H1 (cell line): ENCODE measurements around the gene HPD. TPM values are rescaled to one million over a fixed set of nuclear protein-coding genes. Genes with fewer than 3 reads are reported as not detected.

ENCODE experiments used
- CTCF ChIA-PET: fragments of 300-600 bp; sonication (Branson Sonifier 250); formaldehyde crosslinking; loops from one replicate; lab custom pipeline; 2021; ENCODE audit not compliant: partially characterized antibody; lab: Charles Lee
- POLR2A ChIA-PET: fragments of 300-600 bp; sonication (Branson Sonifier 250); formaldehyde crosslinking; loops from one replicate; lab custom pipeline; 2021; ENCODE audit warnings: inconsistent platforms; ENCODE audit not compliant: partially characterized antibody; lab: Charles Lee
- DNase-seq, 2 experiments: peaks; one replicate each; pipeline versions ENCODE4 v3.0.0 to v3.0.0-alpha.2; 2010 to 2022; ENCODE audit warnings: low spot score in 2 of 2, low read depth in 1 of 2, mixed read lengths in 1 of 2
- FAIRE-seq: peaks from 2 replicates; lab custom pipeline; 2011; peaks lifted over from hg19 to GRCh38; lab: Jason Lieb, UNC
- H2AFZ ChIP-seq: 2 replicates; pipeline ENCODE4 v1.8.1; 2012; ENCODE audit warnings: low read length, inconsistent platforms
- H2AK5ac ChIP-seq: 2 replicates; pipeline ENCODE4 v1.6.1; 2013; ENCODE audit warnings: low read depth, low read length
- H2BK120ac ChIP-seq: replicated peaks from 2 replicates; pipeline ENCODE3; 2013; ENCODE audit warnings: low read depth, low read length, inconsistent platforms
- H2BK12ac ChIP-seq: 2 replicates; pipeline ENCODE4 v1.6.1; 2013; ENCODE audit warnings: low read depth, low read length
- H2BK15ac ChIP-seq: 2 replicates; pipeline ENCODE4 v1.6.1; 2013; ENCODE audit warnings: low read length
- H2BK20ac ChIP-seq: 2 replicates; pipeline ENCODE4 v1.6.1; 2013; ENCODE audit warnings: low read length
- H2BK5ac ChIP-seq: 2 replicates; pipeline ENCODE4 v1.6.1; 2013; ENCODE audit warnings: low read depth, low read length
- H3K14ac ChIP-seq: 2 replicates; pipeline ENCODE4 v1.6.1; 2013; ENCODE audit warnings: inconsistent platforms; ENCODE audit not compliant: insufficient read length
- H3K18ac ChIP-seq: 2 replicates; pipeline ENCODE4 v1.6.1; 2013; ENCODE audit warnings: low read length; ENCODE audit errors: extremely low read depth
- H3K23ac ChIP-seq: 2 replicates; pipeline ENCODE4 v1.6.1; 2013; ENCODE audit warnings: inconsistent platforms; ENCODE audit not compliant: insufficient read length
- H3K23me2 ChIP-seq: 2 replicates; pipeline ENCODE4 v1.6.1; 2013; ENCODE audit warnings: low read depth, low read length
- H3K27ac ChIP-seq: 2 replicates; pipeline ENCODE4 v1.6.1; 2011; ENCODE audit warnings: low read depth, low read length, inconsistent platforms
- H3K27me3 ChIP-seq, 4 experiments: replicated peaks in 1 of 4; 1 replicate in 1 of 4; 2 replicates in 3 of 4; pipeline versions ENCODE4 v1.6.1 to v1.8.1; 2011 to 2013; ENCODE audit warnings: low read length in 3 of 4, mild to moderate bottlenecking in 3 of 4, inconsistent platforms in 2 of 4, mixed read lengths in 2 of 4, moderate library complexity in 1 of 4; ENCODE audit not compliant: control insufficient read depth in 3 of 4, insufficient read depth in 3 of 4; ENCODE audit errors: extremely low read depth in 1 of 4
- H3K36me3 ChIP-seq, 4 experiments: 2 replicates each; pipeline versions ENCODE4 v1.6.1 to v1.8.1; 2011 to 2013; ENCODE audit warnings: mild to moderate bottlenecking in 4 of 4, low read length in 3 of 4, moderate library complexity in 2 of 4, control low read depth in 1 of 4, inconsistent platforms in 1 of 4; ENCODE audit not compliant: insufficient read depth in 4 of 4, control insufficient read depth in 2 of 4
- H3K4ac ChIP-seq: replicated peaks from 2 replicates; pipeline ENCODE3; 2013; ENCODE audit warnings: low read length, low read depth, mixed read lengths, inconsistent platforms; ENCODE audit not compliant: insufficient read length
- H3K4me1 ChIP-seq, 4 experiments: replicated peaks in 1 of 4; 1 replicate in 1 of 4; 2 replicates in 3 of 4; pipeline versions ENCODE4 v1.6.1 to v1.8.1; 2011 to 2013; ENCODE audit warnings: low read length in 3 of 4, inconsistent platforms in 2 of 4, mixed read lengths in 1 of 4; ENCODE audit not compliant: insufficient read depth in 4 of 4, control insufficient read depth in 3 of 4
- H3K4me2 ChIP-seq, 2 experiments: 2 replicates each; pipeline versions ENCODE4 v1.6.1 to v1.8.1; 2011 to 2013; ENCODE audit warnings: low read depth in 2 of 2, low read length in 2 of 2, control low read depth in 1 of 2, inconsistent platforms in 1 of 2, mild to moderate bottlenecking in 1 of 2; ENCODE audit not compliant: insufficient read depth in 1 of 2
- H3K4me3 ChIP-seq, 4 experiments: fragments of 200-600, 300-600 bp in 1 of 4; sonication (generic), shearing (Covaris generic), sonication (Bioruptor Twin) in 1 of 4; 2 replicates each; pipeline versions ENCODE4 v1.5.1 to v1.8.1; 2011 to 2016; ENCODE audit warnings: low read length in 4 of 4, low read depth in 3 of 4, control low read depth in 2 of 4, inconsistent platforms in 2 of 4, mild to moderate bottlenecking in 2 of 4, mixed read lengths in 1 of 4, moderate library complexity in 1 of 4; ENCODE audit not compliant: insufficient read depth in 2 of 4; ENCODE audit errors: extremely low read depth in 1 of 4
- H3K56ac ChIP-seq: replicated peaks from 2 replicates; pipeline ENCODE3; 2013; ENCODE audit warnings: low read depth, mild to moderate bottlenecking, mixed read lengths, low read length, inconsistent platforms; ENCODE audit not compliant: insufficient read length
- H3K79me1 ChIP-seq: 2 replicates; pipeline ENCODE4 v1.6.1; 2013; ENCODE audit warnings: low read depth, low read length, control low read depth
- H3K79me2 ChIP-seq, 2 experiments: 2 replicates each; pipeline versions ENCODE4 v1.6.1 to v1.8.1; 2012 to 2013; ENCODE audit warnings: low read length in 2 of 2, mild to moderate bottlenecking in 2 of 2, inconsistent platforms in 1 of 2; ENCODE audit not compliant: insufficient read depth in 2 of 2, control insufficient read depth in 1 of 2
- H3K9ac ChIP-seq, 4 experiments: replicated peaks in 1 of 4; 1 replicate in 1 of 4; 2 replicates in 3 of 4; pipeline versions ENCODE4 v1.6.1 to v1.8.1; 2011 to 2013; ENCODE audit warnings: low read depth in 3 of 4, low read length in 3 of 4, control low read depth in 2 of 4, mild to moderate bottlenecking in 2 of 4, moderate library complexity in 2 of 4, inconsistent platforms in 1 of 4; ENCODE audit errors: extremely low read depth in 1 of 4
- H3K9me3 ChIP-seq, 2 experiments: 2 replicates each; pipeline versions ENCODE4 v1.6.1 to v1.8.1; 2012 to 2013; ENCODE audit warnings: mild to moderate bottlenecking in 2 of 2, moderate library complexity in 2 of 2, control low read depth in 1 of 2, inconsistent platforms in 1 of 2, low read depth in 1 of 2, low read length in 1 of 2, mixed read lengths in 1 of 2; ENCODE audit not compliant: insufficient read depth in 2 of 2
- H4K20me1 ChIP-seq, 2 experiments: replicated peaks in 1 of 2; 2 replicates each; pipeline versions ENCODE3 to v1.8.1; 2011 to 2013; ENCODE audit warnings: inconsistent platforms in 2 of 2, low read length in 2 of 2, mild to moderate bottlenecking in 1 of 2; ENCODE audit not compliant: insufficient read depth in 2 of 2, control insufficient read depth in 1 of 2
- H4K5ac ChIP-seq: 2 replicates; pipeline ENCODE4 v1.6.1; 2013; ENCODE audit warnings: low read length, low read depth, mixed read lengths, inconsistent platforms; ENCODE audit not compliant: insufficient read length
- H4K8ac ChIP-seq: 2 replicates; pipeline ENCODE4 v1.8.0; 2013; ENCODE audit warnings: mild to moderate bottlenecking, moderate library complexity, low read length, inconsistent platforms; ENCODE audit not compliant: insufficient read depth; ENCODE audit errors: extremely low read depth
- H4K91ac ChIP-seq: replicated peaks from 2 replicates; pipeline ENCODE3; 2013; ENCODE audit warnings: low read length, mixed read lengths, inconsistent platforms; ENCODE audit not compliant: insufficient read length
- BCL11A ChIP-seq, 2 experiments: IDR thresholded peaks; one replicate each; pipeline ENCODE4 v1.6.1; 2011; ENCODE audit warnings: low read depth in 2 of 2, low read length in 2 of 2, mild to moderate bottlenecking in 2 of 2
- CBX5 ChIP-seq: fragments of 300-800, 300-1000 bp; sonication (generic); IDR thresholded peaks from 2 replicates; pipeline ENCODE4 v1.7.1; 2016; ENCODE audit warnings: antibody characterized with exemption, low read length, low read depth
- CHD2 ChIP-seq: IDR thresholded peaks from 2 replicates; pipeline ENCODE4 v1.6.1; 2012; ENCODE audit warnings: low read length, improper control_type of control experiment
- EP300 ChIP-seq, 2 experiments: IDR thresholded peaks; 1 replicate in 1 of 2; 2 replicates in 1 of 2; pipeline ENCODE4 v1.6.1; 2011 to 2012; ENCODE audit warnings: low read depth in 2 of 2, low read length in 2 of 2, mild to moderate bottlenecking in 2 of 2, borderline replicate concordance in 1 of 2, inconsistent platforms in 1 of 2, moderate library complexity in 1 of 2
- KDM1A ChIP-seq: fragments of 200-600, 300-600 bp; sonication (generic); IDR thresholded peaks from 2 replicates; pipeline ENCODE4 v1.7.1; 2016; ENCODE audit warnings: mild to moderate bottlenecking, low read length, borderline replicate concordance
- KDM4A ChIP-seq: IDR thresholded peaks from one replicate; pipeline ENCODE4 v1.7.1; 2012; ENCODE audit warnings: low read depth, mild to moderate bottlenecking, moderate library complexity, low read length, inconsistent platforms; ENCODE audit not compliant: severe bottlenecking
- NANOG ChIP-seq: IDR thresholded peaks from 2 replicates; pipeline ENCODE4 v1.6.1; 2011; ENCODE audit warnings: low read length, low read depth, mild to moderate bottlenecking, inconsistent platforms; ENCODE audit not compliant: insufficient read depth, poor library complexity, severe bottlenecking
- SAP30 ChIP-seq: fragments of 300-600 bp; sonication (generic); IDR thresholded peaks from 2 replicates; pipeline ENCODE4 v1.7.1; 2012; ENCODE audit warnings: low read length, moderate library complexity, mild to moderate bottlenecking, inconsistent platforms; ENCODE audit not compliant: insufficient read depth, insufficient replicate concordance
- SIN3A ChIP-seq, 2 experiments: IDR thresholded peaks in 1 of 2; conservative IDR thresholded peaks in 1 of 2; 2 replicates each; pipeline ENCODE4 v1.6.1; 2011 to 2012; ENCODE audit warnings: low read length in 2 of 2, improper control_type of control experiment in 1 of 2, low read depth in 1 of 2, mild to moderate bottlenecking in 1 of 2
- SIX5 ChIP-seq: IDR thresholded peaks from 2 replicates; pipeline ENCODE4 v1.6.1; 2011; ENCODE audit warnings: mild to moderate bottlenecking, low read depth, low read length
- ZNF274 ChIP-seq: IDR thresholded peaks from 2 replicates; pipeline ENCODE4 v1.7.0; 2012; ENCODE audit warnings: low read length, borderline replicate concordance; ENCODE audit errors: extremely low read depth
- WGBS, 2 experiments: shearing (Covaris generic) in 1 of 2; methylation state at CpG; one replicate each; pipeline versions ENCODE4 v1.1.6 to v1.1.7; 2013 to 2015; ENCODE audit warnings: low lambda C conversion rate in 2 of 2, mixed read lengths in 2 of 2, inconsistent platforms in 1 of 2, low coverage in 1 of 2, missing lambda C conversion rate in 1 of 2; ENCODE audit not compliant: insufficient replicate concordance in 2 of 2, insufficient coverage in 1 of 2, insufficient read length in 1 of 2; ENCODE audit errors: extremely low coverage in 1 of 2, missing lambda C conversion rate in 1 of 2; 5-methylcytosine and 5-hydroxymethylcytosine counted together
- polyA plus RNA-seq, 7 experiments: library from polyadenylated mRNA; depleted of rRNA in 3 of 7; stranded (reverse) in 5 of 7; unstranded in 2 of 7; fragments of >200 nt in 5 of 7; fragments of 200-250 nt in 2 of 7; gene quantifications; 1 replicate in 5 of 7; 2 replicates in 1 of 7; 4 replicates in 1 of 7; pipeline versions ENCODE4 v1.2.1 to v1.2.3, GENCODE V29; 2011 to 2013; ENCODE audit warnings: missing spikeins in 2 of 7, mixed read lengths in 2 of 7
- total RNA-seq: library from RNA; stranded (reverse); fragmentation: NEBNext Ultra II Directional; extraction: Animal tissue kit (Norgen Biotek cat#: 25700); gene quantifications from 2 replicates; pipeline ENCODE4 v1.2.1, GENCODE V29; 2021
- TF ChIP-seq, protein P1 (sequence below): IDR thresholded peaks from 2 replicates; pipeline ENCODE4 v1.6.1; 2012; ENCODE audit warnings: inconsistent platforms

Gene HPD
- total and polyA plus RNA-seq, 2 of the 8 experiments (the other 6 are each of a cell fraction or from before 2014, with no cell fraction given) = 0.48 to 0.56 TPM

DNA sequence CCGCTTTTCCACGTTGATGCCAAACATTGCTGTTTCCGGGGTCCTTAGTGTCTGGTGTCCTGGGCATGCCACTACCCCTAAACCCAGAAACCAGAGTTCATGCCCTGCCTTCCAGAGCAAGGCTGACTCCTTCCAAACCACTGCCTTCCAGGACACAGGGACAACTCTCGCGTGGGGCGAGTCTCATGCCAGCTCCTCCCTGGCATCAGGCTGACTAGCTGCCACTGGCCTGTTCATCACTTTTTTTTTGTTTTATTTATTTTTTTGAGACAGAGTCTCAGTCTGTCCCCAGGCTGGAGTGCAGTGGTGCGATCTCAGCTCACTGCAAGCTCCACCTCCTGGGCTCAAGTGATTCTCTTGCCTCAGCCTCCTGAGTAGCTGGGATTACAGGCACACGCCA, 50.0 kb downstream of the HPD start:
- no peaks in the 10 kb centered on the region for H3K27me3 ChIP-seq
- no peak overlapping the region for H2BK120ac ChIP-seq
- peaks cover 0 to 47% of the 10 kb centered on the region in 2 experiments; a peak in 2 of 4 replicates for H3K79me2 ChIP-seq
- DNase-seq (no peak), FAIRE-seq (no peak)
- H3K18ac ChIP-seq = no peak overlapping the region
- peaks cover 0 to 29% (median 13%) of the 10 kb centered on the region in 4 experiments; a peak in 3 of 8 replicates for H3K36me3 ChIP-seq
- no peak overlapping the region for H4K91ac ChIP-seq
- no peak overlapping the region for H3K4ac ChIP-seq
- H2BK5ac ChIP-seq = no peak overlapping the region
- ChIA-PET CTCF (interaction anchor here (0.6 to 12.0 kb wide), 3 partner anchors 13 to 24 kb away, joined by 3 to 363 read pairs (median 3); partner anchors contain the start of gene RHOF), POLR2A (interaction anchor here (0.6 to 27.9 kb wide), 3 partner anchors 21 to 709 kb away, joined by 3 to 958 read pairs (median 3); partner anchors contain the start of genes RHOF and SETD1B)
- H3K9ac ChIP-seq = no peak overlapping the region
- no peak overlapping the region for H4K8ac ChIP-seq
- H2BK15ac ChIP-seq = no peak overlapping the region
- peaks cover 17% of the 10 kb centered on the region for H3K23me2 ChIP-seq
- no peak overlapping the region for H4K5ac ChIP-seq
- H2AFZ ChIP-seq = no peak overlapping the region
- no peaks in the 10 kb centered on the region for H3K9me3 ChIP-seq
- H3K14ac ChIP-seq = no peak overlapping the region
- no peak overlapping the region for H2BK12ac ChIP-seq
- H3K4me3 ChIP-seq = no peak overlapping the region
- no peak overlapping the region for H3K4me2 ChIP-seq
- no peak overlapping the region for H2AK5ac ChIP-seq
- peaks cover 16% of the 10 kb centered on the region for H3K79me1 ChIP-seq
- no peak overlapping the region for H3K27ac ChIP-seq
- peaks cover 7 to 37% (median 25%) of the 10 kb centered on the region in 4 experiments for H3K4me1 ChIP-seq
- no peak overlapping the region for H2BK20ac ChIP-seq
- H3K56ac ChIP-seq = no peak overlapping the region
- no peak overlapping the region for H3K23ac ChIP-seq
- peaks cover 2 to 9% of the 10 kb centered on the region in 2 experiments for H4K20me1 ChIP-seq
- WGBS, 2 experiments = 98% methylated on average over 8 of the region's 8 CpGs; no CpG with 5 or more reads in 1 of the 2 experiments
- TF ChIP-seq CBX5 (no peak), SAP30 (no peak), NANOG (no peak), EP300 (IDR thresholded peaks at IDR 0.05; ENCODE audit: borderline replicate concordance in 1 of 2, low read depth in 2 of 2, low read length in 2 of 2) (no peak), KDM4A (no peak), CHD2 (no peak), SIX5 (no peak), ZNF274 (no peak), SIN3A (conservative IDR thresholded peaks at IDR 0.05 in 1 of 2, IDR thresholded peaks at IDR 0.05 in 1 of 2; ENCODE audit: low read depth in 1 of 2, low read length in 2 of 2) (no peak), BCL11A (IDR thresholded peaks at IDR 0.05; ENCODE audit: low read depth in 2 of 2, low read length in 2 of 2) (no peak), KDM1A (no peak)
- TF ChIP-seq, protein P1, sequence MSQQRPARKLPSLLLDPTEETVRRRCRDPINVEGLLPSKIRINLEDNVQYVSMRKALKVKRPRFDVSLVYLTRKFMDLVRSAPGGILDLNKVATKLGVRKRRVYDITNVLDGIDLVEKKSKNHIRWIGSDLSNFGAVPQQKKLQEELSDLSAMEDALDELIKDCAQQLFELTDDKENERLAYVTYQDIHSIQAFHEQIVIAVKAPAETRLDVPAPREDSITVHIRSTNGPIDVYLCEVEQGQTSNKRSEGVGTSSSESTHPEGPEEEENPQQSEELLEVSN = no peak
